A549 (cell line): ENCODE measurements around the gene STX18. TPM values are rescaled to one million over a fixed set of nuclear protein-coding genes. Genes with fewer than 3 reads are reported as not detected.

Source experiments
- ATAC-seq, 2 experiments: fragments of 200-7000 bp in 1 of 2; fragments of >200 bp in 1 of 2; cut with Nextera tagmentation in 1 of 2; cut with Tn5 transposase in 1 of 2; 3 replicates each; pipeline versions ENCODE4 v1.8.0 to v1.9.1; 2018 to 2020; ENCODE audit warnings: mild to moderate bottlenecking in 1 of 2, moderate library complexity in 1 of 2
- CTCF ChIA-PET: fragments of 300-600 bp; sonication (Branson Sonifier 250); formaldehyde crosslinking; extraction: SDS; loops from one replicate; lab custom pipeline; 2021; ENCODE audit warnings: antibody characterized with exemption, inconsistent platforms; lab: Yijun Ruan, JAX
- POLR2A ChIA-PET: fragments of 350-600 bp; formaldehyde crosslinking; extraction: SDS; loops from one replicate; lab custom pipeline; 2021; ENCODE audit warnings: antibody characterized with exemption, inconsistent platforms; lab: Yijun Ruan, JAX
- DNase-seq, 2 experiments: peaks; one replicate each; pipeline versions ENCODE4 v3.0.0 to v3.0.0-alpha.2; 2011 to 2016; ENCODE audit warnings: low read depth in 1 of 2, low spot score in 1 of 2
- FAIRE-seq: peaks from 2 replicates; lab custom pipeline; 2011; peaks lifted over from hg19 to GRCh38; lab: Jason Lieb, UNC
- H3K27ac ChIP-seq, 2 experiments: fragments of >200 bp; sonication (Bioruptor Twin); formaldehyde crosslinking; 3 replicates each; pipeline ENCODE4 v1.5.1; 2016 to 2017
- H3K4me1 ChIP-seq: fragments of >200 bp; sonication (Bioruptor Twin); formaldehyde crosslinking; 3 replicates; pipeline ENCODE4 v1.6.1; 2016
- H3K4me2 ChIP-seq: fragments of >200 bp; sonication (Bioruptor Twin); formaldehyde crosslinking; 3 replicates; pipeline ENCODE4 v1.6.1; 2016
- H3K4me3 ChIP-seq: fragments of >200 bp; sonication (Bioruptor Twin); formaldehyde crosslinking; 3 replicates; pipeline ENCODE4 v1.5.1; 2016
- H3K9me3 ChIP-seq: fragments of >200 bp; sonication (Bioruptor Twin); formaldehyde crosslinking; 3 replicates; pipeline ENCODE4 v1.6.1; 2016
- CBX8 ChIP-seq: fragments of 200-600 bp; sonication (generic); IDR thresholded peaks from 2 replicates; pipeline ENCODE4 v1.6.1; 2016
- CEBPB ChIP-seq, 2 experiments: fragments of >200 bp in 1 of 2; sonication (Bioruptor Twin) in 1 of 2; formaldehyde crosslinking in 1 of 2; IDR thresholded peaks; 2 replicates each; pipeline ENCODE4 v1.6.1; 2012 to 2016
- CHD2 ChIP-seq: fragments of 150-350 bp; IDR thresholded peaks from 2 replicates; pipeline ENCODE4 v1.6.1; 2014; ENCODE audit warnings: low read length; ENCODE audit not compliant: partially characterized antibody
- CHD4 ChIP-seq: fragments of 200-600 bp; sonication (generic); IDR thresholded peaks from 2 replicates; pipeline ENCODE4 v1.6.1; 2016; ENCODE audit warnings: antibody characterized with exemption, mild to moderate bottlenecking, borderline replicate concordance
- E2F6 ChIP-seq: IDR thresholded peaks from 2 replicates; pipeline ENCODE4 v1.6.1; 2012; ENCODE audit warnings: low read depth, borderline replicate concordance
- EHMT2 ChIP-seq: fragments of 200-600 bp; sonication (generic); IDR thresholded peaks from 2 replicates; pipeline ENCODE4 v1.6.1; 2016; ENCODE audit warnings: antibody characterized with exemption, low read depth, mild to moderate bottlenecking, moderate library complexity
- ELK1 ChIP-seq: fragments of 150-350 bp; IDR thresholded peaks from 2 replicates; pipeline ENCODE4 v1.6.1; 2014; ENCODE audit warnings: low read depth, mild to moderate bottlenecking, low read length
- EP300 ChIP-seq, 2 experiments: fragments of >200 bp; sonication (Bioruptor Twin); formaldehyde crosslinking; IDR thresholded peaks; 2 replicates in 1 of 2; 3 replicates in 1 of 2; pipeline ENCODE4 v1.6.1; 2016 to 2017
- ESRRA ChIP-seq: fragments of 150-350 bp; IDR thresholded peaks from 2 replicates; pipeline ENCODE4 v1.6.1; 2014; ENCODE audit warnings: mild to moderate bottlenecking, low read length, borderline replicate concordance
- FOSL2 ChIP-seq, 2 experiments: fragments of 450-650 bp in 1 of 2; fragments of >200 bp in 1 of 2; sonication (Bioruptor Twin) in 1 of 2; formaldehyde crosslinking; IDR thresholded peaks; 2 replicates each; pipeline versions ENCODE4 v1.5.0 to v1.6.1; 2016 to 2020; ENCODE audit warnings: mild to moderate bottlenecking in 1 of 2, moderate library complexity in 1 of 2
- GATA3 ChIP-seq: IDR thresholded peaks from 2 replicates; pipeline ENCODE4 v1.6.1; 2012; ENCODE audit warnings: borderline replicate concordance
- HDAC2 ChIP-seq: fragments of 200-600 bp; sonication (generic); IDR thresholded peaks from 2 replicates; pipeline ENCODE4 v1.6.1; 2016
- HOXB13 ChIP-seq: fragments of 250-450 bp; sonication (Bioruptor Pico); IDR thresholded peaks from 2 replicates; pipeline ENCODE4 v1.5.0; 2020; ENCODE audit warnings: low read depth, mild to moderate bottlenecking, moderate library complexity
- MAZ ChIP-seq: fragments of 150-350 bp; IDR thresholded peaks from 2 replicates; pipeline ENCODE4 v1.6.1; 2014; ENCODE audit warnings: antibody characterized with exemption, low read depth, low read length, borderline replicate concordance
- RAD21 ChIP-seq, 2 experiments: fragments of >200 bp in 1 of 2; sonication (Bioruptor Twin) in 1 of 2; formaldehyde crosslinking in 1 of 2; IDR thresholded peaks in 1 of 2; conservative IDR thresholded peaks in 1 of 2; 2 replicates in 1 of 2; 3 replicates in 1 of 2; pipeline ENCODE4 v1.6.1; 2012 to 2018; ENCODE audit warnings: inconsistent platforms in 1 of 2
- RARB ChIP-seq: fragments of 250-450 bp; sonication (Bioruptor Pico); IDR thresholded peaks from 2 replicates; pipeline ENCODE4 v1.8.0; 2021; ENCODE audit warnings: mild to moderate bottlenecking, moderate library complexity
- RCOR1 ChIP-seq: fragments of 150-350 bp; IDR thresholded peaks from 2 replicates; pipeline ENCODE4 v1.6.1; 2014; ENCODE audit warnings: antibody characterized with exemption, low read length, low read depth
- REST ChIP-seq: fragments of 200-600 bp; sonication (generic); IDR thresholded peaks from 2 replicates; pipeline ENCODE4 v1.6.1; 2016; ENCODE audit warnings: antibody characterized with exemption, mild to moderate bottlenecking, moderate library complexity
- RNF2 ChIP-seq: fragments of 200-600 bp; sonication (generic); IDR thresholded peaks from 2 replicates; pipeline ENCODE4 v1.6.1; 2016; ENCODE audit warnings: low read depth, mild to moderate bottlenecking, antibody characterized with exemption, moderate library complexity, borderline replicate concordance
- SREBF2 ChIP-seq: fragments of 450-650 bp; IDR thresholded peaks from 2 replicates; pipeline ENCODE4 v1.6.1; 2014; ENCODE audit warnings: mild to moderate bottlenecking, moderate library complexity
- TP53 ChIP-seq: fragments of 250-450 bp; sonication (Bioruptor Pico); IDR thresholded peaks from 2 replicates; pipeline ENCODE4 v1.5.0; 2021; ENCODE audit warnings: mild to moderate bottlenecking, moderate library complexity
- ZFP36 ChIP-seq: fragments of 450-650 bp; IDR thresholded peaks from 2 replicates; pipeline ENCODE4 v1.6.1; 2014; ENCODE audit warnings: borderline replicate concordance; ENCODE audit not compliant: partially characterized antibody
- WGBS: methylation state at CpG from one replicate; pipeline ENCODE4 v1.1.6; 2017; ENCODE audit errors: missing lambda C conversion rate; 5-methylcytosine and 5-hydroxymethylcytosine counted together
- polyA plus RNA-seq, 4 experiments: library from polyadenylated mRNA; depleted of rRNA in 3 of 4; stranded (reverse); fragments of >200 nt; fragmentation: RNase III in 1 of 4; extraction: RNeasy Plus Mini Kit Qiagen cat#74134 plus additional on column Dnase treatment in 1 of 4; gene quantifications; 2 replicates in 3 of 4; 3 replicates in 1 of 4; pipeline ENCODE4 v1.2.3, GENCODE V29; 2011 to 2017

The STX18 gene
- polyA plus RNA-seq, 2 of the 4 experiments (the other 2 are of a cell fraction) = 13.4 to 19.6 TPM

DNA sequence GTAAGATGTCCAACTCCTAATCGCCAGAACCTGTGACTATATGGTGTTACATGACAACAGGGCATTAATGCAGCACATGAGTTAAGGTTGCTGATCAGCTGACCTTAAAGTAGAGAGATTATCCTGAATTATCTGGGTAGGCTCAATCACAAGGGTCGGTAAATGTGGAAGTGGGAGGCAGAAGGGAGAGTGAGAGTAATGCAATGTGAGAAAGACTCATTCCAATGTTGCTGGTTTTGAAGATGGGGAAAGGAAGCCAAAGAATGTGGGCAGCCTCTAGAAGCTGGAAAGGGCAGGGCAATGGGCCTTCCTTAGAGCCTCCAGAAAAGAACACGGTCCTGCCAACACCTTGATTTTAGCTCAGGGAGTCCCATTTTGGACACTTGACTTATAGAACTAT lies 67.4 kb downstream of the STX18 start:
- ChIA-PET POLR2A (no interaction called here), CTCF (interaction anchor here (1.4 kb wide), 1 partner anchor 14 kb away, joined by 4 read pairs; no protein-coding TSS in a partner anchor)
- no peak for DNase-seq
- no peak for ATAC-seq
- no peak overlapping the region for H3K4me3 ChIP-seq
- TF ChIP-seq EHMT2 = no peak
- TF ChIP-seq REST = no peak
- TF ChIP-seq ESRRA = no peak
- no peak for TF ChIP-seq HOXB13 (CRISPR knock-in tag)
- TF ChIP-seq CBX8 = no peak
- no peak for TF ChIP-seq CEBPB (IDR thresholded peaks at IDR 0.05)
- no peak for TF ChIP-seq CHD2
- no peak for TF ChIP-seq TP53 (CRISPR knock-in tag)
- no peaks in the 10 kb centered on the region for H3K9me3 ChIP-seq
- no peak overlapping the region for H3K4me2 ChIP-seq
- no peak overlapping the region for H3K27ac ChIP-seq
- peaks cover 9% of the 10 kb centered on the region; the same call in 1 of the 3 replicates for H3K4me1 ChIP-seq
- FAIRE-seq = no peak
- 98% methylated on average over 3 of the region's 3 CpGs for WGBS

DNA sequence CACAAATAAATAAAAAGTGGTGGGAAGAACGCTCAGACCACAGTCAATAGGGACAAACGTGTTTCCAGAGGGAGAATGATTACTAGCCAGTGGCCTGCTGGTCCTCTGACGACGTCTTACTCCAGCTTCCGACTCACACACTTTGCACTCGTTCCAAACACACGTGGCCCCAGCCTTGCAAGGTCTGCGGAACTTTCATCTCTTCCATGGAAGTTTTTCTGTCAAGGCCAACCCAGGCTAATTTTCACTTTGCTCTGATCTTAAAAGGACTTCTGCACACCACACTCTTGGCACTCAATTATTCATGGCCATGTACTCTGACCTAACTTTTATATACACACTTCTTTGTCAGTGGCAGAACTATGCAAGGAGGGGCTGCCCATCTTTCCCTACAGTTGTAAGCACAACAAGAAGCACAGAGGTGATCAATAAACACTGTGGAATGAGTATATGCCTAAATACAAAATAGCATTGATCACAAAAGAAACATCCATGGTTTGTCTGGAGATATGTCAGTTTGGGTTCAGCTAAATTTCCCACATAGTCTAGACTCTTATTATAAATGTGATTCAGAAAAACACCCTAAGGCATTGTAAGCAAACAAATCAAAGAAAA lies 69.4 kb downstream of the STX18 start:
- DNase-seq (no peak), ATAC-seq (no peak), FAIRE-seq (no peak)
- Histone ChIP-seq H3K4me3 (no peak overlapping the region), H3K27ac (no peak overlapping the region), H3K4me2 (no peak overlapping the region), H3K9me3 (no peaks in the 10 kb centered on the region), H3K4me1 (peaks cover 9% of the 10 kb centered on the region; the same call in 1 of the 3 replicates)
- ChIA-PET CTCF (interaction anchor here (1.0 kb wide), 1 partner anchor 138 kb away, joined by 3 read pairs; no protein-coding TSS in a partner anchor), POLR2A (no interaction called here)
- 89% methylated on average over 8 of the region's 8 CpGs for WGBS
- TF ChIP-seq RNF2 (no peak), ESRRA (no peak), EP300 (IDR thresholded peaks at IDR 0.05) (no peak), RCOR1 (no peak), HDAC2 (no peak), RAD21 (conservative IDR thresholded peaks at IDR 0.05 in 1 of 2, IDR thresholded peaks at IDR 0.05 in 1 of 2) (no peak), ZFP36 (no peak), SREBF2 (no peak), RARB (no peak), MAZ (no peak), FOSL2 (IDR thresholded peaks at IDR 0.05) (no peak), FOSL2 (CRISPR knock-in tag; IDR thresholded peaks at IDR 0.05) (no peak), GATA3 (no peak), REST (no peak), CHD4 (no peak), ELK1 (no peak), E2F6 (no peak)
